LNCAP (cell line): ENCODE results near the gene RAMP3.

Experiments used
- CTCF ChIP-seq: fragments of 450-650 bp; IDR thresholded peaks from 2 replicates; pipeline ENCODE4 v1.5.1; 2017; ENCODE audit warnings: mild to moderate bottlenecking

RAMP3 gene

GRCh38 chr7:45155357-45155900 is 2.2 kb upstream of the RAMP3 start:
- TF ChIP-seq CTCF = no peak

- no peak for TF ChIP-seq CTCF
These were observed 1.6 kb upstream of the RAMP3 start for GRCh38 chr7:45155941-45156340.

GRCh38 chr7:45156516-45157272 is 897 bp upstream of the RAMP3 start:
- no peak for TF ChIP-seq CTCF

- TF ChIP-seq CTCF = no peak
These were observed 322 bp upstream of the RAMP3 start for GRCh38 chr7:45157286-45157652.

- no peak for TF ChIP-seq CTCF
These were observed 880 bp downstream of the RAMP3 start for GRCh38 chr7:45158471-45158870.

- TF ChIP-seq CTCF = no peak
These were observed 1.7 kb downstream of the RAMP3 start for GRCh38 chr7:45159296-45159695.

GRCh38 chr7:45160417-45160881 is 2.9 kb downstream of the RAMP3 start:
- no peak for TF ChIP-seq CTCF
